NCI-H2196 (cell line): ENCODE measurements around the gene RGS6.
"Not testable (repeated sequence)": the region's sequence is repeated elsewhere in the genome, so short reads cannot be mapped to it uniquely, and the experiment has no call there.

Source experiments
- DNase-seq: peaks from one replicate; lab custom pipeline; 2025; ENCODE audit not compliant: unreplicated experiment; lab: John Stamatoyannopoulos, UW

RGS6 gene

GRCh38 chr14:72448212-72448611, 516.0 kb downstream of the RGS6 start:
- DNase-seq = no peak

- DNase-seq = no peak
Measured at GRCh38 chr14:72450473-72451044, 518.3 kb downstream of the RGS6 start.

- no peak for DNase-seq
Measured at GRCh38 chr14:72451054-72451972, 519.1 kb downstream of the RGS6 start.

- DNase-seq = no peak
Measured at GRCh38 chr14:72452774-72453173, 520.5 kb downstream of the RGS6 start.

GRCh38 chr14:72454388-72455160, 522.3 kb downstream of the RGS6 start:
- no peak for DNase-seq

GRCh38 chr14:72457641-72458040, 525.4 kb downstream of the RGS6 start:
- DNase-seq = no peak

GRCh38 chr14:72462056-72462455, 529.8 kb downstream of the RGS6 start:
- no peak for DNase-seq

- no peak for DNase-seq
Measured at GRCh38 chr14:72463291-72463866, 531.1 kb downstream of the RGS6 start.

GRCh38 chr14:72464226-72464625, 532.0 kb downstream of the RGS6 start:
- DNase-seq = no peak

- no peak for DNase-seq
Measured at GRCh38 chr14:72466325-72466724, 534.1 kb downstream of the RGS6 start.

- no peak for DNase-seq
Measured at GRCh38 chr14:72471346-72471745, 539.1 kb downstream of the RGS6 start.

GRCh38 chr14:72472845-72473244, 540.6 kb downstream of the RGS6 start:
- no peak for DNase-seq

- no peak for DNase-seq
Measured at GRCh38 chr14:72476657-72477499, 544.6 kb downstream of the RGS6 start.

- DNase-seq = not testable (repeated sequence)
Measured at GRCh38 chr14:72477578-72477977, 545.3 kb downstream of the RGS6 start.

- DNase-seq = no peak
Measured at GRCh38 chr14:72478471-72478893, 546.3 kb downstream of the RGS6 start.

- DNase-seq = no peak
Measured at GRCh38 chr14:72479461-72479931, 547.3 kb downstream of the RGS6 start.

- no peak for DNase-seq
Measured at GRCh38 chr14:72480464-72481243, 548.4 kb downstream of the RGS6 start.

- DNase-seq = no peak
Measured at GRCh38 chr14:72483311-72483710, 551.1 kb downstream of the RGS6 start.

GRCh38 chr14:72485695-72486094, 553.5 kb downstream of the RGS6 start:
- no peak for DNase-seq

- DNase-seq = no peak
Measured at GRCh38 chr14:72488514-72488913, 556.3 kb downstream of the RGS6 start.
